HG03175 (cell line): ENCODE data around the gene PARP14.
"Not testable (repeated sequence)": the region's sequence is repeated elsewhere in the genome, so short reads cannot be mapped to it uniquely, and the experiment has no call there.

Experiments used
- ATAC-seq: cut with Tn5 transposase; IDR thresholded peaks from one replicate; pipeline ENCODE4 v1.9.1; 2021; ENCODE audit warnings: mild to moderate bottlenecking, moderate library complexity; ENCODE audit not compliant: unreplicated experiment

PARP14 gene

DNA sequence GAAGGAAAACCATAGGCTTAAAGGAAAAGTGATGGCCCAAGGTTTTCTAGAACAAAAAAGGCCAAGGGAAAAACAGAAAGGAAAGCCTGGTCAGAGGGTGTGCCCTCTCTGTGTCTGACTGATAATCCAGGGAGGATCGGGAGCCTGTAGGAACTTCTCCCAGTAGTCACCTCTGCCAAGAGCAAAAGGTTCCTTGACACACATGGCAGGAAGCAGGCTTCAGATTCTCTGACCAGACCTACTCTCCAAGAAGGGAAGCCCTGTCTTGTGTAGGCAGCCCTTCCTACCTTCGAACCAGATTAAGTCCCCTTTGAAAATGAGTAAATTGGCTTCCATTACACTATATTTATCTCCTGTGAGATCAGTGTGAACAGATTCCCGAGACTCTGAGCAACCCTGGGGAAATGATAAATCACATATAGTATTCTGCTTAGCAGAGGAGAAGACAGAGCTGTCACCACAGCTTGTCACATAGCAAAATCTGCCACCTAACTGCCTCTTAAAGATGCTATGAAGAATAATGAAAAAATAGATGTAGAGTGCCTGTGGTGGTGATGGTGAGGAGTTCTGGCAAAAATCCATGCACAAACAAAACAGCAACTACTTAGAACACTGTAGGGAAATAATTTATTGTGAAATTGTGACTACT is 38.8 kb downstream of the PARP14 start:
- ATAC-seq = no peak

DNA sequence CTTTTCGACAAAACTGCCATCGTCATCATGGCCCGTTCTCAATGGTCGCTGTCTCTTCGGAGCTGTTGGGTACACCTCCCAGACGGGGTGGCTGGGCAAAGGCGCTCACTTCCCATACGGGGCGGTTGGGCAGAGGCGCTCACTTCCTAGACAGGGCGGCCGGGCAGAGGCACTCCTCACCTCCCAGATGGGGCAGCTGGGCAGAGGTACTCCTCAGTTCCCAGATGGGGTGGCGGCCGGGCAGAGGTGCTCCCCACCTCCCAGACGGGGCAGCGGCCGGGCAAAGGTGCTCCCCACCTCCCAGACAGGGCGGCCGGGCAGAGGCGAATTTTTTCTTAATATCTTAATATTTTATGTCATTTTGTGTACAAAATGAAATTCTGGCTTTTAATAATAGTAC is 44.5 kb downstream of the PARP14 start:
- ATAC-seq = no peak

DNA sequence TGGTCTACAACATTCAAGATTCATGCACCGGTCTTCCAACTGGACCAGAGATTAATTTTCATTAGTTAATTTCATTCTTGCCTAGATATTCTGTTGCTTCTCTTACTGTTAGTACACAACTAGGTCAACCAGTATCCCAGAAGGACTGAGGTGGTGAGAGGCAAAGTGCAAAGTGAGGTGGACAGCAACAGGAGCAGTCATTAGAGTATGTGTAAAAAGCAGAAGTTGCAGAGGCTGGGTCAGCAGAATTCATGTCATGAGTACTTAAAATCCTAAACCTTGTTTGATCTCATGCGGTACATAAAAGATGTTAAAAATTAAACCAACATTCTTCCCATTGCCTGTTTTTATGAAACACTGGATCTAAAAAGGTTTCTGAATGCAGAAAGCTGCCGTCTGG is 46.7 kb downstream of the PARP14 start:
- no peak for ATAC-seq

DNA sequence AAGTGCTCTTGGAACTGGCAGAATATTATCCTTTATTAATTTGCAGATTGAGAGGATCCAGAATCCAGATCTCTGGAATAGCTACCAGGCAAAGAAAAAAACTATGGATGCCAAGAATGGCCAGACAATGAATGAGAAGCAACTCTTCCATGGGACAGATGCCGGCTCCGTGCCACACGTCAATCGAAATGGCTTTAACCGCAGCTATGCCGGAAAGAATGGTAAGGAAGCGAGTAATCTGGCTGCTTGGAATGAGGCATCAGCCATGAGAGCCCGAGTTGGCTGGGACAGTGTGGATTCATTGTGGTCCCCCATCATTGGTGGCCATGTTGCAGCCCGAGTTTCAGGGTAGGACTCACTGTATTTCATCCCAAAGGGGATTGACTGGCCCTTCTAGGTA is 47.1 kb downstream of the PARP14 start:
- ATAC-seq = no peak

DNA sequence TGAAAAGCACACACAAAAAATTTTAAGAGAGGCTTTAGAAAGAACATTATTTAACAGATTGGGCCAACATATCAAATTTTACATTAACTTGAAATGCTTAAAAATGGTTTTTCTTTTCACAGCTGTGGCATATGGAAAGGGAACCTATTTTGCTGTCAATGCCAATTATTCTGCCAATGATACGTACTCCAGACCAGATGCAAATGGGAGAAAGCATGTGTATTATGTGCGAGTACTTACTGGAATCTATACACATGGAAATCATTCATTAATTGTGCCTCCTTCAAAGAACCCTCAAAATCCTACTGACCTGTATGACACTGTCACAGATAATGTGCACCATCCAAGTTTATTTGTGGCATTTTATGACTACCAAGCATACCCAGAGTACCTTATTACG is 47.5 kb downstream of the PARP14 start:
- no peak for ATAC-seq

DNA sequence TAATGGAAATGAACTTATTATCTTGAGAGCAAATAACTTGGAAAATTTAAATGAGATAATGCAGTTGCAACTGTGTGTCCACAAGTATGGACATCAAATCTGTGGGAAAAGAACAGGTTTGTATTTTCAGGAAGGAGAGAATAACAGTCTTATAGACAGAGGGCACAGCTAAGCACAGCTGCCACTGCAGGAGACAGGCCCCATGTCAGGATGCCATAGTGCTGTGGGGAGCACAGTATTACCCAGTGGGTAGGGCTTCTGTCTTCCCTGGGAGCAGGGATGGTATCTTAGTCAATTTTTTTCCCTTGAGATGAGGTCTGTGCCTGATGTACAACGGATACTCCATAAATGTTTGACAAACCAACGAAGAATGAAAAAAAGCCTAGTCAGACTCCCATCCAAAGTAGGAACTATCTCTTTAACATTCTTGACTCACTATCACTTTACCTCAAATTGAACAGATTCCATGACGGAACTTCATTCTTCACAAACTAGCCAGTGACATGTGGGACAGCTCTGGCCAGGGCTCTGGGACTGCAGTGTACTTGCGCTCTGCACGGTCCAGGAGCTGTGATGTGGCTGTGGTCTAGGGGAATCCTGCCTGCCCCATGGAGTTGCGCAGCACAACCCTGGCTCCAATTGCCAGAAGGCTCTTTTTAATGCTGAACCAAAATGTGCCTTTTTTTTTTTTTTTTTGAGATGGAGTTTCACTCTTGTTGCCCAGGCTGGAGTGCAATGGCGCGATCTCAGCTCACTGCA is 48.3 kb downstream of the PARP14 start:
- ATAC-seq = no peak

DNA sequence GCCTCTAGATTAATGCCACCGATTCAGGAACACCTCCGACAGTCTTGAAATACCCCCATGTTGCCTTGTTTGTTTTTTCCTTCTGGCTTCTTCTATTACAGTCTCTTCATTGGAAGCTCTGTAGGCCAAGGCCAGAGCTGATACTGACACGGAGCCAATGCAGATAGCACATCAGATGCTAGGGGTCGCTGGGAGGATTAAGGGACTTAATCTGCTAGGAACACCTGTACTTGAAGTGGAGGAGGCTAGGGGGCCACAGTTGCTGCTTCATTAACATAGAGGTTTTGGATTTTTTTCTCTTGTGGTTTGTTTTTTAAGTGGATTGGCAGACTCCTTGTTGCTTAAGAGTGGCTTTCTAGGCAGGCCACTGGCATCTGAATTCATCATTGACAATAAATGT is 49.6 kb downstream of the PARP14 start:
- ATAC-seq = no peak

DNA sequence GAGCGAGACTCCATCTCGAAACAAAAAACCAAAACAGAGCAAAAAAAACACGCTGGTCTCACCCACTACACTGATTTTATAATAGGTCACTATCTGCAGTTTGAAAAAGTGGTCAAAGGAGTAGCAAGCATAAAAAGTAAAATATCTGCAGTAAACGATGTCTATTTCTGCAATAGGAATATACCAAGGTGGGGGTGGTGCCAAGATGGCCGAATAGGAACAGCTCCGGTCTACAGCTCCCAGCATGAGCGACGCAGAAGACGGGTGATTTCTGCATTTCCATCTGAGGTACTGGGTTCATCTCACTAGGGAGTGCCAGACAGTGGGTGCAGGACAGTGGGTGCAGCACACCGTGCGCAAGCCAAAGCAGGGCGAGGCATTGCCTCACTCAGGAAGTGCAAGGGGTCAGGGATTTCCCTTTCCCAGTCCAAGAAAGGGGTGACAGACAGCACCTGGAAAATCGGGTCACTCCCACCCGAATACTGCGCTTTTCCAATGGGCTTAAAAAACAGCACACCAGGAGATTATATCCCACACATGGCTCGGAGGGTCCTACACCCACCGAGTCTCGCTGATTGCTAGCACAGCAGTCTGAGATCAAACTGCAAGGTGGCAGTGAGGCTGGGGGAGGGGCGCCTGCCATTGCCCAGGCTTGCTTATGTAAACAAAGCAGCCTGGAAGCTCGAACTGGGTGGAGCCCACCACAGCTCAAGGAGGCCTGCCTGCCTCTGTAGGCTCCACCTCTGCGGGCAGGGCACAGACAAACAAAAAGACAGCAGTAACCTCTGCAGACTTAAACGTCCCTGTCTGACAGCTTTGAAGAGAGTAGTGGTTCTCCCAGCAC is 52.3 kb downstream of the PARP14 start:
- not testable (repeated sequence) for ATAC-seq

DNA sequence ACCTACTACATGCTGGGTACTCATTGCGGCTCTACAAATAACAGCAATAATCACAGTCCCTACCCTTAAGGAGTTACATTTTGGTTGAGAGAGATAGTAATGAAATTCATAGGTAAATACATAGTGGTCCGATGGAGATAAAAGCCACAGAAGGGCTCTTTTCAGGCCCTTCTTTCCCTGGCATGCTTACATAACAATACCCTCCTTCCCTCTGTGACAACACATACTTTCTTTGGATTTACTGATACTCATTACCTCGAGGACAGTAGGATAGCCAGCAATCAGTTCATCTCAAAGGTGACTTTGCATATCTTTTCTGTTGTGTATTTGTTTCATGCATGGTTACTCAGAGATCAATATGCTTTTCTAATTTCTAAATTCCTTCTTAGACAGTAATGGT is 58.5 kb downstream of the PARP14 start:
- no peak for ATAC-seq

DNA sequence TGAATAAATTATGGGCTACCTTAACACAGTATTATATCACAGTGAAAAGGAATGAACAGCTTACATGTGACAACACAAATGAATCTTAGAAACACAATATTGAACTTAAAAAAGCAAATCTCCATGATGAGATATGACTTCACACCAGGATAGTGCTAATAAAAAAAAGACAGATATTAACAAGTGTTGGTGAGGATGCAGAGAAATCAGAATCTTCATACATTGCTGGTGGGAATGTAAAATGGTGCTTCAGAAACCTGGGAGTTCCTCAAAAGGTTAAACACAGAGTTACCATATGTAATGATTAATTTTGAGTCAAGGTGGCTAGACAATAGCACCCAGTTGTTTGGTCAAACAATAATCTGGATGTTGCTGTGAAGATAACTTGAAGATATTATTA is 61.6 kb downstream of the PARP14 start:
- no peak for ATAC-seq

DNA sequence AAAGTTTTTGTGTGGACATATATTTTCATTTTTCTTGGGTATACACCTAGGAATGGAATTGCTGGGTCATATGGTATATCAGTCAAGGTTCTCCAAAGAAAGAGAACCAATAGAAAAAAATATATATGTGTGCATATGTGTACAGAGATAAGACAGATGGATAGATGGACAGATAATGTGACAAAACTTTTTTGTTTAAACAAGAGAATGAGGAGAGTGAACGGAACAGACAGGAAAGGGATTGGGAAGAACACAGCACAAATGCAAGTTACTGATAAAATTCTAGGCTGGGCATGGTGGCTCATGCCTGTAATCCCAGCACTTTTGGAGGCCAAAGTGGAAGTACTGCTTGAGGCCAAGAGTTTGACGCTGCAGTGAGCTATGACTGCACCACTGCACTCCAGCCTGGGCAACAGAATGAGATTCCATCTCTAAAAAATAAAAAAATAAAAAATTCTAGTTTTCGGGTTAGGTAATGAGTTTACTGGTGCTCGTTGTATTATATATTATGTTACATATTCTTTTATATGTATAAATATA is 63.0 kb downstream of the PARP14 start:
- no peak for ATAC-seq

DNA sequence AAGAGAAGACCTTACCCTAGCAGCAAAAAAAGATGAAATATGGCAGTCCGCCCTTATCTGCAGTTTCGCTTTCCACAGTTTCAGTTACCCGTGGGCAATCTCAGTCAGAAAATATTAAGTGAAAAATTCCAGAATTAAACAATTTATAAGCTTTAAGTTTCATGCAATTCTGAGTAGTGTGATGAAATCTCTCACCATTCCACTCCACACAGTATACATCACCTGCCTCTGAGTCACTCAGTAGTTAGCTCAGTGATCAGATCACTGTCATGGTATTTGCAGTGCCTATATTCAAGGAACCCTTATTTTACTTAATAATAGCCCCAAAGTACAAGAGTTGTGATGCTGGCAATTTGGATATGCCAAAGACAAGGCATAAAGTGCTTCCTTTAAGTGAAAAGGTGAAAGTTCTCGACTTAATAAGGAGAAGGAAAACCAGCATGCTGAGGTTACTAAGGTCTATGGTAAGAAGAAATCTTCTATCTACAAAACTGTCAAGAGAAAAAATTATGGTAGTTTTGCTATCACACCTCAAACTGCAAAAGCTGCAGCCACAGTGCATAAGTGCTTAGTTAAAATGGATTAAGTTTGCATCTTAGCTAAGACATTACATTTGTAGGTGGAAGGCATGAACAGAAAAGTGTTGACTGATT is 64.9 kb downstream of the PARP14 start:
- ATAC-seq = no peak

DNA sequence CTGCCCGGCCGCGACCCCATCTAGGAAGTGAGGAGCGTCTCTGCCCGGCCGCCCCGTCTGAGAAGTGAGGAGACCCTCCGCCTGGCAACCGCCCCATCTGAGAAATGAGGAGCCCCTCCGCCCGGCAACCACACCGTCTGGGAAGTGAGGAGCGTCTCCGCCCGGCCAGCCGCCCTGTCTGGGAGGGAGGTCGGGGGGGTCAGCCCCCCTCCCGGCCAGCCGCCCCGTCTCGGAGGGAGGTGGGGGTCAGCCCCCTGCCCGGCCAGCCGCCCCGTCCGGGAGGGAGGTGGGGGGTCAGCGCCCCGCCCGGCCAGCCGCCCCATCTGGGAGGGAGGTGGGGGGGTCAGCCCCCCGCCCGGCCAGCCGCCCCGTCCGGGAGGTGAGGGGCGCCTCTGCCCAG is 66.7 kb downstream of the PARP14 start:
- ATAC-seq = not testable (repeated sequence)

DNA sequence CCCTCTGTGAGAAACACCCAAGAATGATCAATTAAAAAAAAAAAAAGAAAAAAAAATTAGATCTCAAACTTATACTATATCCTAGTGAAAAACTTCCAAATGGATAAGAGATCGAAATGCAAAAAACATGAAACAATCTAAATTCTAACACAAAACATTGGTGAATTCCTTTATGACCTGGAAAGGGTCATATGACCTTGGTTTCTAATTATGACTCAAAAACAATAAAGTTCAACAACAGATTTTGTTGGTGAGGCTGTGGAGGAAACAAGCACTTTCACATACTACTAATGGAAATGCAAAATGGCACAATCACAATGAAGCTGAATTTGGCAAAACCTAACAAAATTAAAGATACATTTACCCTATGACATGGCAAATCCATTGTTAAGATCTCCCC is 67.7 kb downstream of the PARP14 start:
- no peak for ATAC-seq

DNA sequence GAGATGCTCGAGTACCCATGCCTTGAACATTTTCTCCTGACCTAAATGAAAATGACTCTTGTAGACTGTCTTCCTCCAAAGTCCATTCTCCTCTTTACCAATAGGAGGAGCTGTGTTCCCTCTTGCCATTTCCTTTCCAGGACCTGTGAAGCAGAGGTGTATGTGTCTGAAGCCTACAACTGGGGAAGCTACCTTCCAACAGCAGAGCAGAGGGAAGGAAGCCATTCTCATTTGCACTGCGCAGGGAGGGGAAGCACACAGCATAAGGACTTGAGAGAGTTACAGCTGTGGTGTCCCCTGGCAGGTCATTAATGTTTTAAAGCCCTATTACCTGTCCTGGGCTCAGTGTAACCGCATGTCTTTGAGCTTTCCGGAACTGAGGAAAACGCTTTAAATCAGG is 74.3 kb downstream of the PARP14 start:
- peak; percentile 57 for ATAC-seq

DNA sequence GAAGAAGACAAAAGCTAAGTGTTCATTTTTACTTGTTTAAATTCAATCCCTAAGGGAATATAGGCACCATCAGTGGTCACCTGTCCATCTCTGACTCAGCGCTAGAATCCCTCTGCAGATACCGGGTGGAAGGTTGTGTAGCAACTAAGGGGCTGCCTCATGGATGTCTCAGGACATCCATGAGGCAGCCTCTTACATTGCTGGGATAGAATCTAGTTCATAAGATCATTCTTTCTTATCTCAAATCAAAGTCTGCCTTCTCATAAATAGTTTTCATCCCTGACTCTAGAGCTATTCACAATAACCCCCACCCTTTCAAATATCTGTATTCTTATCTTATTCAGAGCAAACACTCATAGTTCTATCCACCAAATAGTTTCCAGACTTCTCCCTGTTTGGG is 74.9 kb downstream of the PARP14 start:
- no peak for ATAC-seq

DNA sequence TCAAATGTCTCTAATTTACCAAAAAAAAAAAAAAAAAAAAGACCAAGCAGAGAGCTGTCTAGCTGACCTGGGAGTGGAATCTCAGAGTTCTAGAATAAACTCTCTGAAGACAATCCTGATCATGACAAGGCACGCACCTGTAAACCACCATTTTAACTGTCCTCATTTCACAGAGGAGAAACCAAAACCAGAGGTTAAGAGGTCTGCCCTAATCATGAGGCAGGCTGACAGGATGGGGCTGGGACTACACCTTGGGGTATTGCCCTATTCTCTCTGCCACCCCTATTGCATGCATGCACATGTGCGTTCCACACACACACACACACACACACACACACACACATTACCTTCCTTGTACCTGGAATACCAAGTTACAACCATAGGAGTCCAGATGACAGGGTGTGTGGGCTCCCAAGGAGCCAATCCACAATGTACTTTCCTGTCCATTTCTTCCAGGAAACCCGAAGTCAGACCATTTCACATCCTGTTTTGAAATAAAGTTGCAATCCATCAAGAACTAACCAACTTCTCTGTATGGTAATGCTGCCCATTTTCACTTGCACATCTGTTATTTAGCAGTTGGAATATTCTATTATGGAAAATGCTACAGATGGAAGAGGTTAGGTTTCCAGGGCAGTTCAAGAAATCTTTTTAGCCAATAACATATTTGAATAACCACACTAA is 78.4 kb downstream of the PARP14 start:
- ATAC-seq = no peak

DNA sequence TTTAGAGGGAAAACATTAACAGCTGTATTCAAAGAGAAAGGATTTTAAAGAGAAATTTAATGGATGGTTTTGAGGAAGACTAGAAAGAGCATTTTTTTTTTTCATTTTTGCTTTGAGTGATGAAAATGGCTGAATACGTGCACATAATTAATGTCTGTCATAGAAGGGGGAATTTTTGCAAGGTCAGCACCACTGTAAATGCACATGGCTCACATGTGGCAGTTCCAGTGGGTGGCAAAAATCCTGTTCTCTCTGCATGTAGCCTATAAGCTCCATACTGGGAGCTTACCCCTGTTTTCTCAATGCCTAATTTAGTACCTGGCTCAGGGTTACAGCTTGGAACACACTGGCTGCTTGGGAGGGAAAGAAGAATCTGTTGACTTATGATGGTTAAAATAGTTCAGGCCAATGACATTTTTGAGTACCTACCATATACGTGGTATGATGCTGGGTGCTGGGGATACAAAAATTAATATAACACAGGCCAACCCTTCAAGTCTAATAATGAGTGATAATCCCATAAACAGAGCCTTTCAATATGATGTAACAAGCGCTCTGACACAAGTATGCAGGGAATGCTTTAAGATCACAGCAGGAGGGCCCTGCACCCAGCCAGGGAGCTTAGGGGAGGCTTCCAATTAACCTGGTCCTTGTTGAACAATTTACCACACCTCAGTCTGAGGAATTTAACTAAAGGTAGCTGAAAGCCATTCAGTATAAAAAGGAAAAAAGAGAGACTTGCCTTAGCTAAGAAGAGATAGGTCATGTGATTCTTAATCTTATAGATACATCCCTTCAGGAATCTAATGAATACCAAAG is 80.0 kb downstream of the PARP14 start:
- no peak for ATAC-seq

DNA sequence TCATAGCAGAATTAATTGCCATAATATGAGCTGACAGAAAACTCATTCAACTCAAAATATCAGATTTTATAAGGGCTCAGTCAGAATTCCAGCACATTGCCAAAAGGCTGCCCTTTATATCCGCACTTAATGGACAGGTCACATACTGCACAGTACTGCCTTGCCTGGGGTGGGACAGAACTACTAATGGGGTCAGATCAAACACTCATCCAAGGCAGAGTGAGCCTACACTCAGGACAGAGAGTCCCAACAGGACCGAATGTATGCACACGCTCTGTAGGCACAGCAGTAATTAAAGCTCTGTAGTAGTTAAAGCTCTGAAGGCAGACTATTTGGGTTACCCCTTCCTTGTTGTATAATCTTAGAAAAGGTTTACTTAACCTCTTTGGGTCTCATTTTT is 85.8 kb downstream of the PARP14 start:
- ATAC-seq = no peak
